ENCODE measurements around the gene TRIM46. TPM values are rescaled to one million over a fixed set of nuclear protein-coding genes. Genes with fewer than 3 reads are reported as not detected.

TRIM46 gene
- total and polyA plus RNA-seq, 9 of the 15 experiments (the other 6 are each of a cell fraction or from before 2014, with no cell fraction given), result 0.05 to 0.60 (median 0.16) TPM; not detected in 3

DNA sequence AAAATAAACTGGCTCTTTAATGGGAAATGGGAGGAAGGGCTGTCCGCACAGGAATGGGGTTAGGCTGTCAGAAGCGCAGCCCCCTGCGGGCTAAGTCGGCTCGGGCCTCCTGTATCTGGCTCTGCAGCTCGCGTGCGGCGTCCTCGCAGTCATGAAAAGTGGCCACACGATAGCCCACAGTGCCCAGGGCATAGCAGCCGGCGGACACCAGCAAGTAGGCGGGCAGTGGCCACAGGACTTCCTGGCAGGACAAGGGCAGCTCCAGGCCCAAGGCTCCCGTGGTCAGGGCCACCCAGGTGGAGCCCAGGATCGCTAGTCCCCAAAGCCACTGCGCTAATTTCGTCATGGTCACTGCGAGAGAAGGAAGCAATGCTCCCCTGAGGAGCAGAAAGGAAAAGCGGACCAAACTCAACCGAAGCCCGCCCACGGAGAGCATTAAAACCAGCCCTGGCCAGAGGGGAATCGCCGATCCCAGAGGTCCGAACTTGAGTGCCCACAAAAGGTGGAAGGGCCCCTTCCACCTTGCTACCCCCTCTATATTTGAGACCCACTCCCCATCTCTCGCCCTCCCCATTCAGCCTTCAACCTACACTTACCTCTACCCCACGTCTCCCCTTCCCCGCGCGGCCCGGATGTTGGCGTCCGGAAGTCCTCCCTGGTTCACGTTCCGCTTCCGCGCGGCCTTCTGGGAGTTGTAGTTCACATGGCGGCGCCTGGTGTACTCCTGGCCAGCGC, 33.6 kb upstream of the TRIM46 start, which contains the start of gene DPM3 (continued):
- no peak for TF ChIP-seq ESRRB (CRISPR knock-in tag; IDR thresholded peaks at IDR 0.05; ENCODE audit: borderline replicate concordance)
- no peak for TF ChIP-seq ELK3 (CRISPR knock-in tag; IDR thresholded peaks at IDR 0.05)
- TF ChIP-seq STAG1 (CRISPR knock-in tag; IDR thresholded peaks at IDR 0.05; ENCODE audit: borderline replicate concordance), result no peak
- no peak for TF ChIP-seq HDGF (IDR thresholded peaks at IDR 0.05)
- no peak for TF ChIP-seq CEBPB (tag; IDR thresholded peaks at IDR 0.05)
- no peak for TF ChIP-seq HNRNPUL1 (IDR thresholded peaks at IDR 0.05; ENCODE audit: low read length)
- TF ChIP-seq ZSCAN32 (CRISPR knock-in tag; IDR thresholded peaks at IDR 0.05), result no peak
- TF ChIP-seq GTF2B (IDR thresholded peaks at IDR 0.05; ENCODE audit: extremely low read depth, insufficient read length), result no peak
- no peak for TF ChIP-seq ZNF311 (CRISPR knock-in tag; IDR thresholded peaks at IDR 0.05)
- TF ChIP-seq SAP30 (IDR thresholded peaks at IDR 0.05; ENCODE audit: borderline replicate concordance, insufficient read depth, low read depth, low read length, poor library complexity, severe bottlenecking), result peak; percentile 37
- no peak for TF ChIP-seq ZNF12 (CRISPR knock-in tag; IDR thresholded peaks at IDR 0.05)
- 0 out of 2 replicates have a peak, but pooled peaks have one; percentile 20 for TF ChIP-seq PRMT5 (CRISPR knock-in tag; IDR thresholded peaks at IDR 0.05)
- no peak for TF ChIP-seq CBX5 (IDR thresholded peaks at IDR 0.05; ENCODE audit: borderline replicate concordance, low read depth)
- no peak for TF ChIP-seq TFAM (CRISPR knock-in tag; conservative IDR thresholded peaks at IDR 0.05)
- TF ChIP-seq NELFE (IDR thresholded peaks at IDR 0.05; ENCODE audit: insufficient read depth, insufficient read length), result no peak
- TF ChIP-seq NR1H2 (CRISPR knock-in tag; IDR thresholded peaks at IDR 0.05), result no peak
- peak; percentile 84 for TF ChIP-seq RBBP5 (IDR thresholded peaks at IDR 0.05; ENCODE audit: borderline replicate concordance, insufficient read depth, low read length, poor library complexity, severe bottlenecking)
- TF ChIP-seq, protein P1, sequence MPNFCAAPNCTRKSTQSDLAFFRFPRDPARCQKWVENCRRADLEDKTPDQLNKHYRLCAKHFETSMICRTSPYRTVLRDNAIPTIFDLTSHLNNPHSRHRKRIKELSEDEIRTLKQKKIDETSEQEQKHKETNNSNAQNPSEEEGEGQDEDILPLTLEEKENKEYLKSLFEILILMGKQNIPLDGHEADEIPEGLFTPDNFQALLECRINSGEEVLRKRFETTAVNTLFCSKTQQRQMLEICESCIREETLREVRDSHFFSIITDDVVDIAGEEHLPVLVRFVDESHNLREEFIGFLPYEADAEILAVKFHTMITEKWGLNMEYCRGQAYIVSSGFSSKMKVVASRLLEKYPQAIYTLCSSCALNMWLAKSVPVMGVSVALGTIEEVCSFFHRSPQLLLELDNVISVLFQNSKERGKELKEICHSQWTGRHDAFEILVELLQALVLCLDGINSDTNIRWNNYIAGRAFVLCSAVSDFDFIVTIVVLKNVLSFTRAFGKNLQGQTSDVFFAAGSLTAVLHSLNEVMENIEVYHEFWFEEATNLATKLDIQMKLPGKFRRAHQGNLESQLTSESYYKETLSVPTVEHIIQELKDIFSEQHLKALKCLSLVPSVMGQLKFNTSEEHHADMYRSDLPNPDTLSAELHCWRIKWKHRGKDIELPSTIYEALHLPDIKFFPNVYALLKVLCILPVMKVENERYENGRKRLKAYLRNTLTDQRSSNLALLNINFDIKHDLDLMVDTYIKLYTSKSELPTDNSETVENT (CRISPR knock-in tag; IDR thresholded peaks at IDR 0.05), result peak; percentile 49; the same call in 1 of the 2 replicates
- TF ChIP-seq CSDE1 (IDR thresholded peaks at IDR 0.05), result no peak
- TF ChIP-seq EP400 (IDR thresholded peaks at IDR 0.05), result peak; percentile 76
- TF ChIP-seq, protein P2, sequence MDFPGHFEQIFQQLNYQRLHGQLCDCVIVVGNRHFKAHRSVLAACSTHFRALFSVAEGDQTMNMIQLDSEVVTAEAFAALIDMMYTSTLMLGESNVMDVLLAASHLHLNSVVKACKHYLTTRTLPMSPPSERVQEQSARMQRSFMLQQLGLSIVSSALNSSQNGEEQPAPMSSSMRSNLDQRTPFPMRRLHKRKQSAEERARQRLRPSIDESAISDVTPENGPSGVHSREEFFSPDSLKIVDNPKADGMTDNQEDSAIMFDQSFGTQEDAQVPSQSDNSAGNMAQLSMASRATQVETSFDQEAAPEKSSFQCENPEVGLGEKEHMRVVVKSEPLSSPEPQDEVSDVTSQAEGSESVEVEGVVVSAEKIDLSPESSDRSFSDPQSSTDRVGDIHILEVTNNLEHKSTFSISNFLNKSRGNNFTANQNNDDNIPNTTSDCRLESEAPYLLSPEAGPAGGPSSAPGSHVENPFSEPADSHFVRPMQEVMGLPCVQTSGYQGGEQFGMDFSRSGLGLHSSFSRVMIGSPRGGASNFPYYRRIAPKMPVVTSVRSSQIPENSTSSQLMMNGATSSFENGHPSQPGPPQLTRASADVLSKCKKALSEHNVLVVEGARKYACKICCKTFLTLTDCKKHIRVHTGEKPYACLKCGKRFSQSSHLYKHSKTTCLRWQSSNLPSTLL (IDR thresholded peaks at IDR 0.05), result no peak
